RPMI8226 (cell line): Measurements from ENCODE around the gene NPVF.
A peak's percentile ranks its signal among the peaks of the same experiment; 100 is the strongest.

ENCODE experiments used
- DNase-seq: peaks from one replicate; pipeline ENCODE4 v3.0.0-alpha.2; 2015

NPVF gene

GRCh38 chr7:25223206-25223605, 5.1 kb downstream of the NPVF start:
- no peak for DNase-seq

- DNase-seq, result no peak
These were observed 5.6 kb downstream of the NPVF start for GRCh38 chr7:25222666-25223065.

- DNase-seq, result no peak
These were observed 7.3 kb downstream of the NPVF start for GRCh38 chr7:25221009-25221408.

GRCh38 chr7:25218191-25218590, 10.1 kb downstream of the NPVF start:
- DNase-seq, result no peak

- DNase-seq, result peak; percentile 70
These were observed 11.4 kb downstream of the NPVF start for GRCh38 chr7:25216837-25217236.

GRCh38 chr7:25215694-25216335, 12.5 kb downstream of the NPVF start:
- DNase-seq, result no peak

GRCh38 chr7:25208525-25209221, 19.6 kb downstream of the NPVF start:
- DNase-seq, result no peak

- DNase-seq, result no peak
These were observed 20.4 kb downstream of the NPVF start for GRCh38 chr7:25207887-25208286.

- DNase-seq, result no peak
These were observed 21.5 kb downstream of the NPVF start for GRCh38 chr7:25206765-25207164.

- no peak for DNase-seq
These were observed 32.0 kb downstream of the NPVF start for GRCh38 chr7:25196132-25196896.

GRCh38 chr7:25194036-25194435, 34.2 kb downstream of the NPVF start:
- no peak for DNase-seq

GRCh38 chr7:25192043-25192442, 36.2 kb downstream of the NPVF start:
- DNase-seq, result no peak

GRCh38 chr7:25189197-25189596, 39.1 kb downstream of the NPVF start:
- no peak for DNase-seq

GRCh38 chr7:25187932-25188331, 40.4 kb downstream of the NPVF start:
- no peak for DNase-seq

- no peak for DNase-seq
These were observed 41.9 kb downstream of the NPVF start for GRCh38 chr7:25186436-25186835.

GRCh38 chr7:25181532-25181931, 46.8 kb downstream of the NPVF start:
- no peak for DNase-seq

- no peak for DNase-seq
These were observed 47.3 kb downstream of the NPVF start for GRCh38 chr7:25180946-25181345.

- DNase-seq, result no peak
These were observed 47.7 kb downstream of the NPVF start for GRCh38 chr7:25180592-25180923.

- DNase-seq, result peak; percentile 96
These were observed 48.3 kb downstream of the NPVF start for GRCh38 chr7:25179771-25180591.

- DNase-seq, result no peak
These were observed 49.0 kb downstream of the NPVF start for GRCh38 chr7:25179325-25179724.
